Mucosa of rectum (tissue), 2 donors: ENCODE measurements around the gene DHX34.

ENCODE experiments used
- H3K27ac ChIP-seq, 2 donors: one replicate each; pipeline ENCODE4 v1.7.0; 2013; ENCODE audit warnings: inconsistent platforms in 2 of 2, low read depth in 2 of 2, low read length in 2 of 2
- H3K27me3 ChIP-seq, 2 donors: one replicate each; pipeline ENCODE4 v1.7.0; 2013; ENCODE audit warnings: low read length in 2 of 2; ENCODE audit not compliant: control insufficient read depth in 2 of 2, insufficient read depth in 2 of 2
- H3K36me3 ChIP-seq, 2 donors: one replicate each; pipeline ENCODE4 v1.7.0; 2013; ENCODE audit warnings: low read length in 2 of 2; ENCODE audit not compliant: control insufficient read depth in 2 of 2, insufficient read depth in 2 of 2
- H3K4me1 ChIP-seq, 2 donors: one replicate each; pipeline ENCODE4 v1.7.0; 2013; ENCODE audit warnings: low read length in 2 of 2, mild to moderate bottlenecking in 1 of 2; ENCODE audit not compliant: control insufficient read depth in 2 of 2, insufficient read depth in 2 of 2
- H3K4me3 ChIP-seq, 2 donors: one replicate each; pipeline ENCODE4 v1.7.0; 2013; ENCODE audit warnings: low read length in 2 of 2
- H3K9ac ChIP-seq, 2 donors: one replicate each; pipeline ENCODE4 v1.7.0; 2013; ENCODE audit warnings: low read length in 2 of 2, low read depth in 1 of 2, mild to moderate bottlenecking in 1 of 2
- H3K9me3 ChIP-seq, 2 donors: one replicate each; pipeline ENCODE4 v1.7.0; 2013; ENCODE audit warnings: low read length in 2 of 2; ENCODE audit not compliant: control insufficient read depth in 2 of 2
- donor health status: healthy.
- donor health status: Normal muscosa, but diverticular disease.

Gene DHX34

GRCh38 chr19:47417746-47418691 is 68.9 kb downstream of the DHX34 start:
- Histone ChIP-seq H3K9me3 (no peaks in the 10 kb centered on the region), H3K27ac (no peak overlapping the region), H3K27me3 (peaks cover 35 to 56% of the 10 kb centered on the region in 2 donors), H3K36me3 (no peaks in the 10 kb centered on the region), H3K4me1 (peaks cover 0 to 3% of the 10 kb centered on the region in 2 donors), H3K4me3 (peak overlapping the region; percentile 40 to 41), H3K9ac (no peak overlapping the region)

- no peak overlapping the region for H3K27ac ChIP-seq
- peak overlapping the region in 1 of 2 donors; percentile 27 for H3K9ac ChIP-seq
- H3K27me3 ChIP-seq = peaks cover 38 to 62% of the 10 kb centered on the region in 2 donors
- H3K4me3 ChIP-seq = peak overlapping the region; percentile 40 to 41
- no peaks in the 10 kb centered on the region for H3K36me3 ChIP-seq
- H3K4me1 ChIP-seq = peaks cover 0 to 3% of the 10 kb centered on the region in 2 donors
- H3K9me3 ChIP-seq = no peaks in the 10 kb centered on the region
These were observed 69.5 kb downstream of the DHX34 start for GRCh38 chr19:47418692-47419029.

- Histone ChIP-seq H3K4me3 (peak within 1 kb of the TSS; percentile 40 to 41), H3K9ac (peak within 1 kb of the TSS in 1 of 2 donors; percentile 27), H3K4me1 (peaks cover 0 to 3% of the 10 kb centered on the region in 2 donors), H3K27ac (no peak within 1 kb of the TSS), H3K27me3 (peaks cover 41 to 68% of the 10 kb centered on the region in 2 donors), H3K36me3 (no peaks in the 10 kb centered on the region), H3K9me3 (no peaks in the 10 kb centered on the region)
These were observed 70.1 kb downstream of the DHX34 start, which contains the start of gene MEIS3 for GRCh38 chr19:47419030-47419783. Gene MEIS3, minus strand, starts transcription at chr19:47419527. Its CDS starts 446 bp downstream, at chr19:47419081.

GRCh38 chr19:47419789-47420188 is 70.7 kb downstream of the DHX34 start:
- Histone ChIP-seq H3K9me3 (no peaks in the 10 kb centered on the region), H3K36me3 (no peaks in the 10 kb centered on the region), H3K27ac (no peak overlapping the region), H3K4me3 (no peak overlapping the region), H3K27me3 (peaks cover 43 to 68% of the 10 kb centered on the region in 2 donors), H3K9ac (no peak overlapping the region), H3K4me1 (peaks cover 0 to 3% of the 10 kb centered on the region in 2 donors)

GRCh38 chr19:47421244-47421786 is 72.2 kb downstream of the DHX34 start:
- Histone ChIP-seq H3K36me3 (no peaks in the 10 kb centered on the region), H3K4me3 (no peak overlapping the region), H3K9ac (no peak overlapping the region), H3K27me3 (peaks cover 50 to 64% of the 10 kb centered on the region in 2 donors), H3K27ac (no peak overlapping the region), H3K9me3 (no peaks in the 10 kb centered on the region), H3K4me1 (peaks cover 0 to 3% of the 10 kb centered on the region in 2 donors)

- Histone ChIP-seq H3K4me3 (no peak overlapping the region), H3K27ac (no peak overlapping the region), H3K9ac (no peak overlapping the region), H3K9me3 (no peaks in the 10 kb centered on the region), H3K27me3 (peaks cover 49 to 59% of the 10 kb centered on the region in 2 donors), H3K36me3 (no peaks in the 10 kb centered on the region), H3K4me1 (peaks cover 0 to 3% of the 10 kb centered on the region in 2 donors)
These were observed 72.8 kb downstream of the DHX34 start for GRCh38 chr19:47421844-47422395.

GRCh38 chr19:47422417-47423163 is 73.5 kb downstream of the DHX34 start:
- H3K36me3 ChIP-seq = no peaks in the 10 kb centered on the region
- no peak overlapping the region for H3K9ac ChIP-seq
- no peaks in the 10 kb centered on the region for H3K9me3 ChIP-seq
- peaks cover 0 to 3% of the 10 kb centered on the region in 2 donors for H3K4me1 ChIP-seq
- no peak overlapping the region for H3K27ac ChIP-seq
- no peak overlapping the region for H3K4me3 ChIP-seq
- H3K27me3 ChIP-seq = peaks cover 43 to 52% of the 10 kb centered on the region in 2 donors

- H3K27ac ChIP-seq = no peak overlapping the region
- H3K36me3 ChIP-seq = no peaks in the 10 kb centered on the region
- H3K9ac ChIP-seq = no peak overlapping the region
- H3K27me3 ChIP-seq = peaks cover 39 to 46% of the 10 kb centered on the region in 2 donors
- no peaks in the 10 kb centered on the region for H3K4me1 ChIP-seq
- no peak overlapping the region for H3K4me3 ChIP-seq
- H3K9me3 ChIP-seq = no peaks in the 10 kb centered on the region
These were observed 74.2 kb downstream of the DHX34 start for GRCh38 chr19:47423203-47423882.
